Dermis microvascular lymphatic vessel endothelial cell (primary cell): ENCODE measurements around the gene ANKRD62. TPM values are rescaled to one million over a fixed set of nuclear protein-coding genes. Genes with fewer than 3 reads are reported as not detected.

Experiments
- total RNA-seq: library from RNA; depleted of rRNA; stranded (reverse); fragments of >200 nt; gene quantifications from 2 replicates; pipeline ENCODE4 v1.2.1, GENCODE V29; 2014

ANKRD62 gene
- total RNA-seq, 1 donor from 2014 or later = not detected

Other genes with a start within 250 kb of the ANKRD62 start
- gene CHMP1B, start 242.4 kb upstream of the ANKRD62 start, total RNA-seq = 50.3 and 70.9 TPM in 2 replicates
- gene MPPE1, start 185.5 kb upstream of the ANKRD62 start, total RNA-seq = 11.6 and 15.0 TPM in 2 replicates
- gene IMPA2, start 112.3 kb upstream of the ANKRD62 start, total RNA-seq = 8.6 and 14.8 TPM in 2 replicates
- 1.3 TPM in 1 of 2 replicates, not detected in the other for gene CIDEA, start 160.5 kb downstream of the ANKRD62 start, total RNA-seq
- gene TUBB6, start 214.4 kb downstream of the ANKRD62 start, total RNA-seq = 860 and 1,510 TPM in 2 replicates